GM19025 (cell line): ENCODE results near the gene KLK5.
"Not testable (repeated sequence)": the region's sequence is repeated elsewhere in the genome, so short reads cannot be mapped to it uniquely, and the experiment has no call there.

Experiments
- ATAC-seq: cut with Tn5 transposase; IDR thresholded peaks from one replicate; pipeline ENCODE4 v1.9.1; 2021; ENCODE audit warnings: mild to moderate bottlenecking, low read depth, moderate library complexity; ENCODE audit not compliant: unreplicated experiment

KLK5 gene, protein sequence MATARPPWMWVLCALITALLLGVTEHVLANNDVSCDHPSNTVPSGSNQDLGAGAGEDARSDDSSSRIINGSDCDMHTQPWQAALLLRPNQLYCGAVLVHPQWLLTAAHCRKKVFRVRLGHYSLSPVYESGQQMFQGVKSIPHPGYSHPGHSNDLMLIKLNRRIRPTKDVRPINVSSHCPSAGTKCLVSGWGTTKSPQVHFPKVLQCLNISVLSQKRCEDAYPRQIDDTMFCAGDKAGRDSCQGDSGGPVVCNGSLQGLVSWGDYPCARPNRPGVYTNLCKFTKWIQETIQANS

DNA sequence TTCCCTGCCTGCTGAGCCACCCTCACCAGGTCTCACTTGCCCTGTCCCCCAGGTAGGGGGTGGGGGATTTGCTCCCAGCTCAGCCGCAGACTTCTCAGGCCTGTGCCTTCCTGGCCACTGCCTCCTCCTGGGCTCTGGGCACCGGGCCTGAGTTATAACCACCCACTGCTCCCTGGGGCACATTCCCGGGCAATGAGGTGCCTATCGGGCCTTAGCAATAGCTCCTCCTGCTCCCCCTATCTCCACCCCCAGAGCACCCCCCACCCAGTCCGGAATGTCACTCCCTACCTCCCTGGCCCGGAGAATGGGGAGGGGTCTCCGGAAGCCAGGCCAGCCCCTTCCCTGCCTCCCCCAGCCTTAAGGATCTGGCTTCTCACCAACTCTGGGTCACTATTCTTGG, at the start of gene KLK5:
TSS of gene KLK5 (minus strand) at position 129 of the 400 bp plus-strand sequence. CDS start 381 bp downstream, outside the sequence.
- ATAC-seq = no peak

DNA sequence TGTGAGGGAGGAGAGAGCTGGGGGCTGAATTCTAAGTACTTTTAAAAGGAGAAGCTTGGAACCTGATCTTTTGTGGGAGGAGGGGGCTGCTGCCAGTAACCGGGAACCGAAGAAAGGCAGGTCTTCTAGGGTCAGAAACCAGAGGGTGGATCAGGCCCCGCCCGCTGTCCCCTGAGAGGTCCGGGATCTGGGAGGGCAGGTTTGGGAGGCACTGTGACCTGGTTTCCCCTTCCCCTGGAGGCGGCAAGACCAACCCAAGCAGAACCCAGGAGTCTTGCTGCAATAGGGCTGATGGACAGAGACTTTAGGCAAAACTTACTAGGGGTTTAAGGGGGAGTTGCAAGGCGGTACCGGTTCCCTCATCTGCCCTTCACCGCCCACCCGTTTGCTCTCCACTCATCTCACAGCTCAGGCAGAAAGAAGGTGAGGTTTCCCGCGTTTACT, 49.3 kb upstream of the KLK5 start:
- no peak for ATAC-seq

DNA sequence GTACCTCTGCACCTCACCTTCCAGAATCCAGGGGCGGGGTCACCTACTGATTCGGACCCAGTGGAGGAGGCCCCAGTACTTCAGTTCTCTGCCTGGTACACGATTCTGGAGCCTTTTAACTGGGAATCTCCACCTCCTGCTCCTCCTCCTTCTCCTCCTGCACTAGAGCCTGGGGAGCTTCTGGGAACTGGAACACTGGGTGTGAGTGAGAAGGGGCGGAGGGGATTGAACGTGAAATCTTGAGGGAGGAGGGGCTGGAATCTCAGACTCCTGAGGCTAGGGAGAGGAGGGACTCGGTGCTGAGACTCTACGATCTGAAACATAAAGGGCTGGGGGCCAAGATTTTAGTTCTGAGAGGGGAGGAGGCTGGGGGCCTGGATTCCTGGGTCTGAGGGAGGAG, 48.7 kb upstream of the KLK5 start, which contains the start of gene KLK8:
TSS of gene KLK8 (minus strand) at position 90 of the 400 bp plus-strand sequence. CDS start 437 bp downstream, outside the sequence.
- no peak for ATAC-seq

DNA sequence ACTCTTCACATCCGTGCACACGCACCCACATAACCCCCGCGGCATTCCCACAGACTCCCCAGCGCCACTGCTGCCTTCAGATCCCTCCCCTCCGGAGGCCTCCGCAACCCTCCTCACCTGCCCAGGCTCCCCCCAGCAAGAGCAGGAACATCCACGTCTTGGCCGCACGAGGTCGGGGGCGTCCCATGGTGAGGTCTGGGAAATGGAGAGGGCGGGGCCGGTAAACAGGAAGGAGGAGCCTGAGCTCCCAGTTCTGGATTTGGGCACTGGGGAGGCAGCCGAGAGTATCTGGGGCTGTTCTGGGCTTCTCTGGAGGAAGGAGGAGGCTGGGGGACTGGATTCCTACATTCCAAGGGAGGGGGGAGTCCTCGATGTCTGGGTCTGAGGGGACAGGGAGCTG, 48.1 kb upstream of the KLK5 start:
- no peak for ATAC-seq

DNA sequence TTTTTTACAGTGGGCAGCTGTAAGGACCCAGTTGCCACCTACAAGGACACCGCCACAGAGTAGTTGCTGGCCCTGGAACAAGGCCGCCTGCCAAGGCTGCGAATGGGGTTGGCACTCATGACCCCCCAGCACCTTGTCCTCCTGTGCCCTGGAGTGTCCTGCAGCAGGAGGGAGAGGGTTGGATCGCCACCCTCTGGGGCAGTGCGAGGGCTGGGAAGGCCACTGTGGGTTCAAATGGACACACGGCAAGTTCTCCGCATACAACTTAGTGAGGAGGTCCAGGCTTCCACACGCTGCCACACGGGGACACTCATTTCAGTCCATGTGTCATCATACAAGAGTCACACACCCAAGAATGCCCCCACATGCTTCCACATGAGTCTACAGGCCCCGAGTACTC, 47.6 kb upstream of the KLK5 start:
- no peak for ATAC-seq

DNA sequence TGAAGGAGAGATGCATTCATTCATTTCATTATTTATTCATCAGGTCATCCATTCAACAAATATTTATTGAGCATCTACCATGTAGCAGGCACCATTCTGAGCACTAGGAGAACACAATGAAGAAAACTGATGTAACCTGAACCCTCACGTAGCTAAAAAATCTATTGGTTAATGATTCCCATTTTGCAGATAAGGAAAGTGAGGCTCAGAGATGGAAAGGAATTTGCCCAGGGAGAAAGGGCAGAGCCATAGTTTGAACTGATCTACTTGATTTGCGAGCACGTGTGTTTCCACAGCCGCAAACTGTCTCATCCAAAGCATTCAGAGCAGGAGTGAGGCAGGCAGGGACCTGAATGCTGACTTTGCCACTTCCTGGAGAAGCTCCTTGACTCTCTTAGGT, 45.8 kb upstream of the KLK5 start:
- no peak for ATAC-seq

DNA sequence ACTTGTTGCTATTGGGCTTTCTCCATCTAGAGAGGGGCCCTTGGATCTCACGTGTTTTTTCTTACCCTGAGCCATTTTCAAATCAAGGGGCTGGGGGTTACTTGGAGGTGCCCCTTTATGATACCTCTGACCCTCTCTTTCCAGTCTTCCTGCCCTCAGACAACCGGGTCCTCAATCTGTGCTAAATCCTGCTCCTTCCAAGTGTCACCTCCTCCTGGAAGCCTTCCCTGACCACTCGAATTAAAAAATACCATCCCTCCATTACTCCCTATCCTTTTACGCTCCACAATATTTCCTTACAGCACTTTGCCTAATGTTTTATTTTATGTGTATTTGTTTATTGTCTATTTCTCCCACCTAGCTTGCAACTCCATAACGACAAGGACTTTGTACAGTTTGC, 45.2 kb upstream of the KLK5 start:
- ATAC-seq = no peak

DNA sequence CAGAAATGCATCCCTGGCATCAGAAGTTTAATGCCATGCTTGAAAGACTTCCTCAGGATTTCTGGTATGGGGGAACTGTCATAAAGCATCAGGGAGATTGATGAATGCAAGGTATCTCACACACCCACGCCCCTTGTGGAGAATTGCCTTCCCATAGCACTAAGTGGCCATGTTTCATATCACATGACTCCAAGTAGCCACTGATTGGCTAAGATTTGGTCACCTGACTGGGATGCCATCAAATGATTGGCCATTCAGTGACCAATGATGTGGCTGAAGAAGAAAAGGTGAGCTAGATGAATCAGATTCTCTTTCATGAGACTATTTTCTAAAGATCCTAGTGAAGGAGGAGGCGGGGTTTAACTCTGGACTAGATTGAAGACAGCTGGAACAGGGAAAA, 41.3 kb upstream of the KLK5 start:
- ATAC-seq = no peak

DNA sequence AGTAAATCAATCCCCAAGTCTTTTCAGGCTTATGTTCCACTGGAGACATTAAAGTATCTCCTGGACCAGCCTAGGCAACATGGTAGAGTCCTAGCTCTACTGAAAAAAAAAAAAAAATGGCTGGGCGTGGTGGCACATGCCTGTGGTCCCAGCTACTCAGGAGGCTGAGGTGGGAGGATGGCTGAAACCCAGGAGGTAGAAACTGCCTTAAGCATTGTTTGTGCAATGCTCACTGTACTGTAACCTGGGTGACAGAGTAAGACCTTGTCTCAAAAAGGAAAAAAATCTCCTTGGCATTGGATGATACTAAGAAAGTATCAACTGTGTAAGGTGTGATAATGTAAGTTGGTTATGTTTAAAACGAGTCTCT, 39.8 kb upstream of the KLK5 start:
- no peak for ATAC-seq

DNA sequence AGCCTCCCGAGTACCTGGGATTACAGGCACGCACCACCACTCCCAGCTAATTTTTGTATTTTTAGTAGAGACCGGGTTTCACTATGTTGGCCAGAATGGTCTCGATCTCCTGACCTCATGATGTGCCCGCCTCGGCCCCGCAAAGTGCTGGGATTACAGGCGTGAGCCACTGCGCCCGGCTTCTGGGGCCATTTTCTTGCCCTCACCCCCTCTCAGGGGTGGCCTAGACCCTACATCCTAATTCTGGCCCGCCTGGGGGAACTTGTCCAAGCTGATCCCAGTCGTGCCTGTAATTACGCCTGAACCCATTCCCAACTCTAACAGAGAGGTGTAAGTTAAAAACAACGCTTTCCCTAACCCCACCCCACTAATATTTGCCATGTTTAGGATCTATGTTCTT, 31.6 kb upstream of the KLK5 start:
- ATAC-seq = not testable (repeated sequence)

DNA sequence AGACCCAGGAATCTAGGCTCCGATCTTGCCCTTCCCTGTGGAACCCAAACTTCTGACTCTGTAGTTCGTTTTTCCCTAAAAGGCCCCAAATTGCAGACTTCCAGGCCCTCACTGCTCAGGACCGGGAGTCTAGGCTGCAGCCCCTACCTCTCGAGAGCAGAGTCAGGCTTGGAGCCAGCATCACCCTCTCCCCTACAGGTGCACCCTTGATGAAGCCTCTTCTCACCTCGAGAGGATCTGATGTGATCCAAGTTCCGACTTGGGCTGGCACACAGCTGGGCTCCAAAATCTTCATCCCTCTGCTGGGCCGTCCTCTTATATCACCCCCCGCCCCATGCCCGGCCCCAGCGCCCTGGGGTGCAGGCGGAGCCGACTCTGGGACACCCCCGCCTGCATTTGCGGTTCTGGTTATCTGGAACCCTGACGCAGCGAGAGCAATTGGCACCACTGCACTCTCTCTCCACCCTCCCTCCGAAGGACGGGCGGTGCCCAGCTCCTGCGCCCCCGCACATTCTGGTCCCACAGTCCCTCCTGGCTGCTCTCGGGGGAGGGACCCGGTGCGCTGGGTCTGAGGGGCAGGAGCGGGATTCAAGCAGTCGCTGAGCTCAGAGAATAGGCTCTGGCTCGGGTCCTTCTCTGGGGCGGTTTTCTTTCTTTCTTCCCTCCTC, 30.9 kb upstream of the KLK5 start, which contains the start of gene KLK7:
TSS of gene KLK7 (minus strand) at position 293 of the 668 bp plus-strand sequence. CDS start 1,518 bp downstream, outside the sequence.
- no peak for ATAC-seq

DNA sequence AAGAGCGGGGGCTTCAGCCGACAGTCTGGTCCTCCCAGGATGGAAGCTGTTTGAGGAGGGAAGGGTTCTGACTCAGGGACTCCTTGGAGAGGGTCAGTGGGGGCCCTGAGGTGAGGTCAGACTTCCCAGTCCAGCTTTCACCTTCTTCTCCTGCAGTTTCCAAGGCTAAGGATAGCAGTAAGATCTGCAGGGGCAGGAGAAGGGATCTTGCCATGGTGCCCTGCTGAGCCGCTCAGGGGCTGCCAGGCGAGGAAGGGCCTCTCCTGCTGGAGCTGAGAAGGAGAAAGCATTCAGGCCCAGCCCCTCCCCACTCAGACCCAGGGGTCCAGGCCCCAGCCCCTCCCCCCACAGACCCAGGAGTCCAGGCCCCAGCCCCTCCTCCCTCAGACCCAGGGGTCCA, 29.3 kb upstream of the KLK5 start:
- no peak for ATAC-seq

DNA sequence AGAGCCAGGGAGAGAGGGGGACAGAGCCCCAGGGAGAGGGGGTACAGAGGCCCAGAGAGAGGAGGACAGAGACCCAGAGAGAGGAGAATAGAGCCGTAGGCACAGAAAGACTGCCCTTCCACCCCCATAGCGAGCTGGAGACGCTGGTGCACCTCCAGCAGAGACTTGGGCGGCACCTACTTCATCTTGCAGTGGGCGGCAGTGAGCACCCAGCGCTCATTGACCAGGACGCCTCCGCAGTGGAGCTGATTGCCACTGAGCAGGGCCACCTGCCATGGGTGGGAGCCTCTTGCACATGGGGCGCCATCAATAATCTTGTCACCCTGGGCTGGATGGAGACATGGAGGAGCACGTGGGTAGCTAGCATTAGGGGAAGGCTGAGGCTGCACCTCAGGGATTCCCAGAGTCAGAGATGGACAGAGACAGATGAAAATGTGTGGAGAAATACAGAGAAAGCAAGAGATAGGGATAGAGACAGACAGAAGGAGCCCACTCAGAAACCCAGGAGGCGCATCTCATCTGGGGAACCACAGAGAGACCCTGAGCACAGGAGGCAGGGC, 28.8 kb upstream of the KLK5 start:
- ATAC-seq = no peak

DNA sequence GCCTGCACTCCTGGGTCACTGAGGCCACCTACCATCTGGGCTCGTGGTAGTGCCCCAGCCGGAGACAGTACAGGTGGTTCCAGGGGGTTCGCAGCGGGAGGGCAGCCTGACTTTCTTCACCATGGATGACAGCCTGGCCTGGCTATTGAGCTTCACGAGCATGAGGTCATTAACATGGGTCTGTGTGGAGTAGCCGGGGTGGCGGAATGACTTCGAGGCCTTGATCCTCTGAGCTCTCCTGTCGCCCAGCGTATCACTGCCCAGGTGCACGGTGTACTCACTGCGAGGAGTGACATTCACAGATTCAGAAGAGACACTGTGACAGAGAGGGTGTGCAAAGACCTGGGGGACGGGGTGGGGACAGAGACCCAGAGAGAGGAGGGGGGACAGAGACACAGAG, 27.4 kb upstream of the KLK5 start:
- no peak for ATAC-seq

DNA sequence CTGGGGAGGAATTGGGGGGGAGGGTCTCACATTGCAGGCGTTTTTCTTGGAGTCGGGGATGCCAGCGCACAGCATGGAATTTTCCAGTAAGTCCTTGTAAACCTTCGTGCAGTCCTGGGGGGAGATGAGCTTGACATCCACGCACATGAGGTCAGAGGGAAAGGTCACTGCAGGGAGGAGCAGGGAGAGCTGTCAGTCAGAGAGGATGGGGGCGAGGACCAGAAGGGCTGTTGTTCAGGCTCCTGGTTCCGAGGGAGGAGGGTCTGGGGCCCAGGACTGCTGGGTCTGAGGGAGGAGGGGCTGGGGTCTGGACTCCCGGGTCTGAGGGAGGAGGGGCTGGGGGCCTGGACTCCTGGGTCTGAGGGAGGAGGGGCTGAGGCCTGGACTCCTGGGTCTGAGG, 26.9 kb upstream of the KLK5 start:
- ATAC-seq = no peak

DNA sequence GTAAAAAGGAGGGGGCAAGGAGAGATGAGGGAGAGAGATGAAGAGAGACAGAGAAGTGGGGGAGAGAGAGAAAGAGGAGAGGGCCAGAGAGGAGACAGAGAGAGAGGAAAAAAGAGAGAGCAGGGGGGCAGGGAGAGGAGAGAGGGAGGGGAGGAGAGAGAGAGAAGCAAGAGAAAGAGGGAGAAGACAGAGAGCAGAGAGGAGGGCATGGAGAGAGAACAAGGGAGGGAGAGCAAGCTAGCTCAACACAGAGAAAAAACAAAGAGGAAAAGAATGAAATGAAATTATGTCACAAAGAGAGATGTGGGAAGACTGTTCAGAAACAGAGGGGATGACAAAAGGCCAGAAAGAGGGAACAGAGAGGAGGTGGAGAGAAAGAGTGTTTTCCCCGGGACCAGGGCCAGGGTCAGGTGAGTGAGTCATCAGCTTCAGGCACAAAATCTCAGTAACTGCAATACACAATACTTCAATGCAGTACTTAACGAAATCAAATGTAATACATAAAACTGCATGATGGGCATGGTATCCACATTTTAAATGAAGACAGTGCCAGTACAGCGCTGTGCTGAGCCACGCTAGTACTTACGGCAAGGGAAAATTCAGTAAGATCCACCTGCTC, 26.0 kb upstream of the KLK5 start:
- ATAC-seq = no peak

DNA sequence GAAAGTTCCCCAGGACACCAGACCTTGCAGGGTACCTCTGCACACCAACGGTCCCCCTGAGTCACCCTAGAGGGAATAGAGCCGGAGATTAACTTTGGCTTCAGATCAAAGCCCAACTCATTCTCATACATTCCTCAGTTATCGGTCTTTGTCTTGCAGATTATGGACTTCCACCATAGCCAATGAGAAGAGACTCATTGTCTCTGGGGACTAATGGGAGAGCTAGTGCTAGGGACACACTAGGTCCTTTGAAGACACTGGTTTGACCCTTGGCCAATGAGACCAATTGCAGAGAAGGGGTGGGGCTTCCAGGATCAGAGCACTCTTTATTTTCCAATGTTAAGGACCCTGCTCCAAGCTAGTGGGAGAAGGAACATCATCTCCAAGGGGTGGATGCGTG, 24.8 kb upstream of the KLK5 start:
- ATAC-seq = no peak

DNA sequence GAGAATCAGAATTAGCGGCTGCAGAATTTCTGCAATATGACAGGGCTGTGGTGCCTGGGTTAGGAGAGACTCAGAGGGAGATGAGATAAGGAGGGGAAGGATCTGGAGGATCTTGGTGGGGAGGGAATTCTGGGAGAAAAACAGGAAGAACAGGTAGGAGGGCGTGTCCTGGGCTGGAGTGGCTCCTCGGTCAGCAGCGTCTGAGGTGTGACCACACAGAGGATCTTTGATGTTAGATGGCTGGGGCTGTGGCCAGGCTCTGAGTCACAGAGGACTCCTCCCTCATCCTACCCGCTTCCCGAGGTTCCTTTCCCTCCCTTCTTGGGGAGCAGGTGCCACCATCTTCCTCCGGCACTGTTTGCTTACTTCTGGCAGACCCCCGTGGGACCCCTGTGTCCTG, 22.9 kb upstream of the KLK5 start:
- ATAC-seq = no peak

DNA sequence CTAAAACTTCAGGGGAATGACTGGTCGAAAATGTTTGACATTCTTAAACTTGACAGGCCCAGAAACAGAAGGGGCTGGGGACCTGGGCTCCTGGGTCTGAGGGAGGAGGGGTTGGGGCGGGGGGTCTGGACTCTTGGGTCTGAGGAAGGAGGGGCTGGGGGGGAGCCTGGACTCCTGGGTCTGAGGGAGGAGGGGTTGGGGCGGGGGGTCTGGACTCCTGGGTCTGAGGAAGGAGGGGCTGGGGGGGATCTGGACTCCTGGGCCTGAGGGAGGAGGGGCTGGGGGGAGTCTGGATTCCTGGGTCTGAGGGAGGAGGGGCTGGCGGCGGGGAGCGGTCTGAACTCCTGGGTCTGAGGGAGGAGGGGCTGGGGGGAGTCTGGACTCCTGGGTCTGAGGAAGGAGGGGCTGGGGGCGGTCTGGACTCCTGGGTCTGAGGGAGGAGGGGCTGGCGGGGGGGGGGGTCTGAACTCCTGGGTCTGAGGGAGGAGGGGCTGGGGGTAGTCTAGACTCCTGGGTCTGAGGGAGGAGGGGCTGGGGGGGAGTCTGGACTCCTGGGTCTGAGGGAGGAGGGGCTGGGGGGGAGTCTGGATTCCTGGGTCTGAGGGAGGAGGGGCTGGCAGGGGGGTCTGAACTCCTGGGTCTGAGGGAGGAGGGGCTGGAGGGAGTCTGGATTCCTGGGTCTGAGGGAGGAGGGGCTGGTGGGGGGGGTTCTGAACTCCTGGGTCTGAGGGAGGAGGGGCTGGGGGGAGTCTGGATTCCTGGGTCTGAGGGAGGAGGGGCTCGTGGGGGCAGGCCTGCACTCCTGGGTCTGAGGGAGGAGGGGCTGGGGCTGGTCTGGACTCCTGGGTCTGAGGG, 22.1 kb upstream of the KLK5 start:
- ATAC-seq = no peak

DNA sequence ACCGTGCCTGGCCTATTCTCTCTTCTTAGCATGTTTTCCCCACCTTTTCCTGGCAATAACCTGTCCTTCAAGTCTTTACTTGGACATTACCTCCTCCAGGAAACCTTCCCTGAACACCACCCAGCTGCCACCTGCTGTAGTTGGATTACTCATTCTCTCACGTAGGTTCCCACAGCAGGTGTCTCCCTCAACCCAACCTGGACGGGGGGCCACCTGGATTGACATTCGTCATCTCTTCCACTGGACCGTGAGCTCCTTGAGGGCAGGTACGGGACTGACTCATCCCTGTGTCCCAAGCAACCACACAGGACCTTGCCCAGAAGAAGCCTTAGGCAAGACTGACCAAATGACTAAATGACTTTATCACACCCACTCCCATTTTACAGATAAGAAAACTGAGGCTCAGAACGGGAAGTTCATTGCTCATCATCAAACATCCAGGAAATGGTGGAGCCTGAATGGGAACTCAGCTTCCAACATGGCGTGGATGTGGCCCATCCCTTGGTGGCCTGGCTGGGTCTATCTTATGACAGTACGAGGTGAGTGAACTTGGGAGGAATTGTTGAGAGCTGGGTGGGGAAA, 20.0 kb upstream of the KLK5 start:
- ATAC-seq = no peak
